Liver (tissue), 9 donors: Measurements from ENCODE around the gene LGALS4. TPM values are rescaled to one million over a fixed set of nuclear protein-coding genes. Genes with fewer than 3 reads are reported as not detected.

Experiments used
- DNase-seq: peaks from one replicate; pipeline ENCODE4 v3.0.0-alpha.2; 2017; ENCODE audit warnings: low spot score
- H3K27ac ChIP-seq, 2 donors: one replicate each; pipeline ENCODE4 v1.7.0; 2013; ENCODE audit warnings: inconsistent platforms in 2 of 2, low read length in 2 of 2, control low read depth in 1 of 2, low read depth in 1 of 2, mild to moderate bottlenecking in 1 of 2
- H3K27me3 ChIP-seq, 4 donors: one replicate each; pipeline versions ENCODE4 v1.6.1 to v1.7.0; 2013; ENCODE audit warnings: low read length in 3 of 4, inconsistent platforms in 1 of 4, mild to moderate bottlenecking in 1 of 4, moderate library complexity in 1 of 4; ENCODE audit not compliant: control insufficient read depth in 4 of 4, insufficient read depth in 4 of 4
- H3K36me3 ChIP-seq, 4 donors: one replicate each; pipeline versions ENCODE4 v1.6.1 to v1.7.0; 2013; ENCODE audit warnings: low read length in 3 of 4, mild to moderate bottlenecking in 3 of 4, low read depth in 1 of 4, moderate library complexity in 1 of 4; ENCODE audit not compliant: control insufficient read depth in 4 of 4, insufficient read depth in 3 of 4
- H3K4me1 ChIP-seq, 4 donors: one replicate each; pipeline versions ENCODE4 v1.6.1 to v1.7.0; 2013; ENCODE audit warnings: low read length in 3 of 4, mild to moderate bottlenecking in 3 of 4, moderate library complexity in 1 of 4; ENCODE audit not compliant: control insufficient read depth in 4 of 4, insufficient read depth in 4 of 4
- H3K4me3 ChIP-seq, 3 donors: one replicate each; pipeline versions ENCODE4 v1.6.1 to v1.7.0; 2013; ENCODE audit warnings: low read length in 3 of 3, control low read depth in 1 of 3, low read depth in 1 of 3, mild to moderate bottlenecking in 1 of 3
- H3K9ac ChIP-seq, 2 donors: one replicate each; pipeline ENCODE4 v1.7.0; 2013; ENCODE audit warnings: low read length in 2 of 2, mild to moderate bottlenecking in 2 of 2, moderate library complexity in 2 of 2, control low read depth in 1 of 2, low read depth in 1 of 2
- H3K9me3 ChIP-seq, 4 donors: one replicate each; pipeline versions ENCODE4 v1.6.1 to v1.7.0; 2013; ENCODE audit warnings: low read length in 3 of 4; ENCODE audit not compliant: control insufficient read depth in 4 of 4
- ATF3 ChIP-seq: IDR thresholded peaks from 2 replicates; pipeline ENCODE4 v1.6.1; 2016; ENCODE audit warnings: antibody characterized with exemption
- CTCF ChIP-seq: fragments of 150-350 bp; IDR thresholded peaks from 2 replicates; pipeline ENCODE4 v1.5.1; 2017; ENCODE audit warnings: improper control_type of control experiment, low read depth, low read length; ENCODE audit not compliant: missing input control
- EGR1 ChIP-seq, 2 donors: IDR thresholded peaks; 2 replicates each; pipeline ENCODE4 v1.6.1; 2016 to 2018; ENCODE audit warnings: antibody characterized with exemption in 2 of 2, low read depth in 2 of 2
- FOXA2 ChIP-seq: IDR thresholded peaks from 2 replicates; pipeline ENCODE4 v1.6.1; 2016; ENCODE audit warnings: antibody characterized with exemption
- GABPA ChIP-seq, 2 donors: IDR thresholded peaks in 1 of 2; conservative IDR thresholded peaks in 1 of 2; 2 replicates each; pipeline ENCODE4 v1.6.1; 2016; ENCODE audit warnings: antibody characterized with exemption in 2 of 2, mild to moderate bottlenecking in 1 of 2, moderate library complexity in 1 of 2
- HNF4A ChIP-seq, 2 donors: conservative IDR thresholded peaks; 2 replicates each; pipeline ENCODE4 v1.6.1; 2016; ENCODE audit warnings: antibody characterized with exemption in 2 of 2, mild to moderate bottlenecking in 2 of 2
- HNF4G ChIP-seq: IDR thresholded peaks from 2 replicates; pipeline ENCODE4 v1.6.1; 2016; ENCODE audit warnings: antibody characterized with exemption
- JUND ChIP-seq, 2 donors: IDR thresholded peaks; 2 replicates each; pipeline ENCODE4 v1.6.1; 2016; ENCODE audit warnings: antibody characterized with exemption in 2 of 2
- NR2F2 ChIP-seq: IDR thresholded peaks from 2 replicates; pipeline ENCODE4 v1.6.1; 2016; ENCODE audit warnings: antibody characterized with exemption
- RXRA ChIP-seq, 2 donors: IDR thresholded peaks; 2 replicates each; pipeline ENCODE4 v1.6.1; 2017 to 2018; ENCODE audit warnings: antibody characterized with exemption in 2 of 2, mild to moderate bottlenecking in 1 of 2
- SP1 ChIP-seq: IDR thresholded peaks from 2 replicates; pipeline ENCODE4 v1.6.1; 2018; ENCODE audit warnings: antibody characterized with exemption, mild to moderate bottlenecking
- TAF1 ChIP-seq: conservative IDR thresholded peaks from 2 replicates; pipeline ENCODE4 v1.6.1; 2016; ENCODE audit warnings: antibody characterized with exemption, mild to moderate bottlenecking
- YY1 ChIP-seq: IDR thresholded peaks from 2 replicates; pipeline ENCODE4 v1.6.1; 2016; ENCODE audit warnings: antibody characterized with exemption, mild to moderate bottlenecking
- WGBS: extraction: QIAGEN DNeasy Blood & Tissue Kit; methylation state at CpG from one replicate; pipeline ENCODE4 v1.1.7; 2013; 5-methylcytosine and 5-hydroxymethylcytosine counted together
- polyA plus RNA-seq, 2 donors: library from polyadenylated mRNA; stranded (reverse) in 1 of 2; unstranded in 1 of 2; fragments of 200-250 nt in 1 of 2; fragments of >200 nt in 1 of 2; fragmentation: Nextera tagmentation in 1 of 2; extraction: Ambion mirVana in 1 of 2; gene quantifications; one replicate each; pipeline versions ENCODE4 v1.2.1 to v1.2.3, GENCODE V29; 2013 to 2015
- total RNA-seq, 2 donors: library from RNA; depleted of rRNA; stranded (reverse); fragments of >200 nt; gene quantifications; one replicate each; pipeline ENCODE4 v1.2.3, GENCODE V29; 2014
- donor health status: healthy.
- donor health status: healthy.
- donor health status: healthy.
- donor health status: healthy.
- donor health status: healthy.

The LGALS4 gene
- total and polyA plus RNA-seq, 4 donors: 0.42 to 40.6 (median 12.1) TPM

- TF ChIP-seq CTCF (no peak), RXRA (IDR thresholded peaks at IDR 0.05) (peak in 1 of 2 donors; percentile 16)
Measured at GRCh38 chr19:38841180-38841766, 28.5 kb upstream of the LGALS4 start (continued).

- Histone ChIP-seq H3K36me3 (peaks cover 40 to 85% (median 77%) of the 10 kb centered on the region in 4 donors), H3K27ac (no peak overlapping the region)
Measured at GRCh38 chr19:38840583-38840968, 27.8 kb upstream of the LGALS4 start.

GRCh38 chr19:38839816-38840582 lies 27.3 kb upstream of the LGALS4 start:
- whole genome bisulfite sequencing: 88% methylated on average over 28 of the region's 28 CpGs
- peak overlapping the region in 1 of 2 donors; percentile 69 for H3K27ac ChIP-seq
- H3K4me1 ChIP-seq: peaks cover 27 to 88% (median 82%) of the 10 kb centered on the region in 4 donors
- H3K9me3 ChIP-seq: no peaks in the 10 kb centered on the region
- H3K4me3 ChIP-seq: no peak overlapping the region
- no peak overlapping the region for H3K9ac ChIP-seq
- no peaks in the 10 kb centered on the region for H3K27me3 ChIP-seq
- TF ChIP-seq RXRA (IDR thresholded peaks at IDR 0.05): no peak
- TF ChIP-seq YY1: no peak
- no peak for TF ChIP-seq SP1
- no peak for TF ChIP-seq TAF1
- no peak for DNase-seq
- peaks cover 35 to 80% (median 73%) of the 10 kb centered on the region in 4 donors for H3K36me3 ChIP-seq

More at GRCh38 chr19:38840583-38840968, 27.8 kb upstream of the LGALS4 start:
- Histone ChIP-seq H3K9ac (no peak overlapping the region), H3K4me3 (no peak overlapping the region), H3K9me3 (no peaks in the 10 kb centered on the region), H3K4me1 (peaks cover 27 to 88% (median 82%) of the 10 kb centered on the region in 4 donors), H3K27me3 (no peaks in the 10 kb centered on the region)
- DNase-seq: no peak
- WGBS: 95% methylated on average over 5 of the region's 5 CpGs
- TF ChIP-seq HNF4G: no peak

GRCh38 chr19:38838986-38839761 lies 26.4 kb upstream of the LGALS4 start:
- TF ChIP-seq SP1: no peak
- no peak for TF ChIP-seq ATF3
- TF ChIP-seq TAF1: no peak
- TF ChIP-seq NR2F2: no peak
- no peak for TF ChIP-seq CTCF
- no peak for TF ChIP-seq GABPA (IDR thresholded peaks at IDR 0.05 in 1 of 2, conservative IDR thresholded peaks at IDR 0.05 in 1 of 2)
- no peak for TF ChIP-seq HNF4A (conservative IDR thresholded peaks at IDR 0.05)
- TF ChIP-seq HNF4G: no peak
- TF ChIP-seq EGR1 (IDR thresholded peaks at IDR 0.05; ENCODE audit: low read depth in 2 of 2): no peak
- no peak for TF ChIP-seq JUND (IDR thresholded peaks at IDR 0.05)
- no peak for TF ChIP-seq RXRA (IDR thresholded peaks at IDR 0.05)
- TF ChIP-seq FOXA2: no peak
- H3K36me3 ChIP-seq: peaks cover 26 to 72% (median 68%) of the 10 kb centered on the region in 4 donors
- peak overlapping the region; percentile 29 to 69 for H3K27ac ChIP-seq
- no peaks in the 10 kb centered on the region for H3K9me3 ChIP-seq
- H3K27me3 ChIP-seq: no peaks in the 10 kb centered on the region
- DNase-seq: no peak
- H3K4me1 ChIP-seq: peaks cover 24 to 82% (median 77%) of the 10 kb centered on the region in 4 donors
- WGBS: 87% methylated on average over 12 of the region's 12 CpGs
- no peak overlapping the region for H3K4me3 ChIP-seq
- H3K9ac ChIP-seq: no peak overlapping the region
